Ishikawa (cell line): ENCODE results near the gene ABCB4.

Experiments used
- CEBPB ChIP-seq: IDR thresholded peaks from 2 replicates; pipeline ENCODE4 v1.6.1; 2012
- CREB1 ChIP-seq: IDR thresholded peaks from 2 replicates; pipeline ENCODE4 v1.6.1; 2012; ENCODE audit warnings: low read depth
- EGR1 ChIP-seq: IDR thresholded peaks from 2 replicates; pipeline ENCODE4 v1.6.1; 2012
- EP300 ChIP-seq: IDR thresholded peaks from 2 replicates; pipeline ENCODE4 v1.6.1; 2012; ENCODE audit warnings: borderline replicate concordance
- FOXM1 ChIP-seq: IDR thresholded peaks from 2 replicates; pipeline ENCODE4 v1.6.1; 2012; ENCODE audit warnings: low read depth, borderline replicate concordance
- NFIC ChIP-seq: IDR thresholded peaks from 2 replicates; pipeline ENCODE4 v1.6.1; 2012
- RAD21 ChIP-seq: IDR thresholded peaks from 2 replicates; pipeline ENCODE4 v1.6.1; 2012; ENCODE audit warnings: low read depth
- TAF1 ChIP-seq: IDR thresholded peaks from 2 replicates; pipeline ENCODE4 v1.6.1; 2012; ENCODE audit warnings: low read depth, mild to moderate bottlenecking
- TCF12 ChIP-seq: IDR thresholded peaks from 2 replicates; pipeline ENCODE4 v1.6.1; 2012; ENCODE audit warnings: low read depth
- TEAD4 ChIP-seq: IDR thresholded peaks from 2 replicates; pipeline ENCODE4 v1.6.1; 2012
- YY1 ChIP-seq: IDR thresholded peaks from 2 replicates; pipeline ENCODE4 v1.6.1; 2012; ENCODE audit warnings: low read depth
- ZBTB7A ChIP-seq: IDR thresholded peaks from 2 replicates; pipeline ENCODE4 v1.6.1; 2012; ENCODE audit warnings: low read depth
- TF ChIP-seq, protein P1 (sequence below): IDR thresholded peaks from 2 replicates; pipeline ENCODE4 v1.6.1; 2012; ENCODE audit warnings: low read depth, mild to moderate bottlenecking
- TF ChIP-seq, protein P2 (sequence below): IDR thresholded peaks from 2 replicates; pipeline ENCODE4 v1.6.1; 2012
- TF ChIP-seq, protein P3 (sequence below): IDR thresholded peaks from 2 replicates; pipeline ENCODE4 v1.6.1; 2012

The ABCB4 gene

DNA sequence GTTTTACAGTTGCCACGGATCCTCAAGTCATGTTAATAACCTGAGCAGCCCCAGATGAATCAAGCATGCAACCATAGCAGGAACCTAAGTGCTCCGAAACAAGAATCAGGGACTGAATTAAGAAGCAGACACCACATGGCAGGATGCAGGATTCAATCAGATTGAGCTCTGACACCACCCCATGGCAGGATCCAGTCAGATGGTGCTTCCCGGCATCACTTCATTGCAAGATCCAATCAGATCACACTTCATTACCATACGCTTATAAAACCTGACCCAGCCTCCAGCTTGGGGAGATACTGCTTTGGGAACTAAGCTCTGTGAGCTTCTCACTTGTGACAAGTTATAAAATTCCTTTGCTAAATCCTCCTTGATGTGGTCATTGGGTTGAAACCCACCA lies 55.3 kb downstream of the ABCB4 start:
- TF ChIP-seq EGR1, result no peak
- TF ChIP-seq FOXM1, result no peak
- TF ChIP-seq ZBTB7A, result no peak
- no peak for TF ChIP-seq CEBPB
- TF ChIP-seq EP300, result no peak
- TF ChIP-seq, protein P1, sequence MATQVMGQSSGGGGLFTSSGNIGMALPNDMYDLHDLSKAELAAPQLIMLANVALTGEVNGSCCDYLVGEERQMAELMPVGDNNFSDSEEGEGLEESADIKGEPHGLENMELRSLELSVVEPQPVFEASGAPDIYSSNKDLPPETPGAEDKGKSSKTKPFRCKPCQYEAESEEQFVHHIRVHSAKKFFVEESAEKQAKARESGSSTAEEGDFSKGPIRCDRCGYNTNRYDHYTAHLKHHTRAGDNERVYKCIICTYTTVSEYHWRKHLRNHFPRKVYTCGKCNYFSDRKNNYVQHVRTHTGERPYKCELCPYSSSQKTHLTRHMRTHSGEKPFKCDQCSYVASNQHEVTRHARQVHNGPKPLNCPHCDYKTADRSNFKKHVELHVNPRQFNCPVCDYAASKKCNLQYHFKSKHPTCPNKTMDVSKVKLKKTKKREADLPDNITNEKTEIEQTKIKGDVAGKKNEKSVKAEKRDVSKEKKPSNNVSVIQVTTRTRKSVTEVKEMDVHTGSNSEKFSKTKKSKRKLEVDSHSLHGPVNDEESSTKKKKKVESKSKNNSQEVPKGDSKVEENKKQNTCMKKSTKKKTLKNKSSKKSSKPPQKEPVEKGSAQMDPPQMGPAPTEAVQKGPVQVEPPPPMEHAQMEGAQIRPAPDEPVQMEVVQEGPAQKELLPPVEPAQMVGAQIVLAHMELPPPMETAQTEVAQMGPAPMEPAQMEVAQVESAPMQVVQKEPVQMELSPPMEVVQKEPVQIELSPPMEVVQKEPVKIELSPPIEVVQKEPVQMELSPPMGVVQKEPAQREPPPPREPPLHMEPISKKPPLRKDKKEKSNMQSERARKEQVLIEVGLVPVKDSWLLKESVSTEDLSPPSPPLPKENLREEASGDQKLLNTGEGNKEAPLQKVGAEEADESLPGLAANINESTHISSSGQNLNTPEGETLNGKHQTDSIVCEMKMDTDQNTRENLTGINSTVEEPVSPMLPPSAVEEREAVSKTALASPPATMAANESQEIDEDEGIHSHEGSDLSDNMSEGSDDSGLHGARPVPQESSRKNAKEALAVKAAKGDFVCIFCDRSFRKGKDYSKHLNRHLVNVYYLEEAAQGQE, result no peak
- TF ChIP-seq, protein P2, sequence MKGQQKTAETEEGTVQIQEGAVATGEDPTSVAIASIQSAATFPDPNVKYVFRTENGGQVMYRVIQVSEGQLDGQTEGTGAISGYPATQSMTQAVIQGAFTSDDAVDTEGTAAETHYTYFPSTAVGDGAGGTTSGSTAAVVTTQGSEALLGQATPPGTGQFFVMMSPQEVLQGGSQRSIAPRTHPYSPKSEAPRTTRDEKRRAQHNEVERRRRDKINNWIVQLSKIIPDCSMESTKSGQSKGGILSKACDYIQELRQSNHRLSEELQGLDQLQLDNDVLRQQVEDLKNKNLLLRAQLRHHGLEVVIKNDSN, result no peak
- no peak for TF ChIP-seq TEAD4
- no peak for TF ChIP-seq TCF12
- no peak for TF ChIP-seq CREB1
- no peak for TF ChIP-seq YY1
- TF ChIP-seq, protein P3, sequence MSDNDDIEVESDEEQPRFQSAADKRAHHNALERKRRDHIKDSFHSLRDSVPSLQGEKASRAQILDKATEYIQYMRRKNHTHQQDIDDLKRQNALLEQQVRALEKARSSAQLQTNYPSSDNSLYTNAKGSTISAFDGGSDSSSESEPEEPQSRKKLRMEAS, result no peak
- no peak for TF ChIP-seq NFIC
- TF ChIP-seq RAD21, result no peak
- TF ChIP-seq TAF1, result no peak

DNA sequence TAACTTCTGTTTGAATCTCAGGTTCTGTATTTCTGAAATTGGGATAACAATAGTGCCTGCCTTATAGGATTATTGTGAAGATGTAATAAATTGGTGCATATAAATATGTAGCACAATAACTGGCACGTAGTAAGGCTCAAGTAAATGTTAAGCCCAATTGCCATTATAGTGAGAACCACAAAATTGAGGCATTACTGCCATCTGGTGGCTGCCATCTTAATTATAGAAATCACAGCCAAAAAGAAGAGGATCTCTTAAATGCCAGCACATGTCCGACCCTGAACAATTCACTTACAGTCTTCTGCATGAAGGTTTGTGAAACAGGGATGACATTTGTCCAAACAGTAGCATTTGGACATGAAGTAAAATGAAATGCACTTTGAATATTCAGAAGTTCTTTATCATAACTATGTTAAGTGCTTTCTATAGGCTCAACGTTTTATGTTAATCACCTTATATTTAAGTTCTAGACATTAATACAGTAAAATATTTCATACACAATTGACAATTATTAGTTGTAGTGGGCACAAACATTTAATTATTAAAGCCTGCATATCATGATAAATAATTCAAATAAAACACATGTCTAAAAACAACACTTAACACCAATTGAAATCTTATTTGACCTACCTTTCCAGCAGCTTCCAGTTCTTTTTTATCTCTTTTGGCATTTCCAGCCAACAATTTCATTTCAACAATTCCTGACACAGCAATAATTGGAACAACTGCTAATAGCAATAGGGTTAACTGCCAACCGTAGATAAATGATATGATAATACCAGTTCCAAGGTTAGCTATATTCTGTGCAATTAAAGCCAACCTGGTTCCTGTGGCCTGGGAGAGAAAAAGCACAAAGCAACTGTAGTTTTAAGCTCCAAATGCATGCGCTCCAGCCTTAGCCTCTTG lies 58.5 kb downstream of the ABCB4 start:
- peak; percentile 90 for TF ChIP-seq RAD21
- TF ChIP-seq, protein P1, result no peak

DNA sequence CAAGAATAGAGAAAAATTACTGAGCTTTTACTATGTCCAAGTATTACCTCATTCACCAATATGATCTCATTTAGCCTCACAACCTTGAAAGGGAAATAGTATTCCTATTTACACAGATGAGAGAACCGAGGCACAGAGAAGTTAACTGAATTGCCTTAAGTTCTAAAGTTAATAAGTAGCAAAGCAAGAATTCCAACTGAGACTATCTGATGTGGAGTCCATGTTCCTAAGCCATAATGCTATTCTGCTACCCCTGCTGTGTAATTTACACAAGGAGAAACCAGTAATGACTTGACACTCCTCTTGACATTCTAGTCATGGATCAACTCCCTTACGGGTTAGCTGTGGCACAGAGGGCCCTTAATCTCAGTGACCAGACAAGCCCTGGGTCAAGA lies 60.7 kb downstream of the ABCB4 start:
- no peak for TF ChIP-seq RAD21
- TF ChIP-seq CEBPB, result no peak
- TF ChIP-seq TAF1, result no peak
- TF ChIP-seq, protein P1, result no peak
- TF ChIP-seq FOXM1, result no peak
- TF ChIP-seq, protein P3, result no peak
- no peak for TF ChIP-seq EGR1
- TF ChIP-seq TEAD4, result no peak
- no peak for TF ChIP-seq EP300

DNA sequence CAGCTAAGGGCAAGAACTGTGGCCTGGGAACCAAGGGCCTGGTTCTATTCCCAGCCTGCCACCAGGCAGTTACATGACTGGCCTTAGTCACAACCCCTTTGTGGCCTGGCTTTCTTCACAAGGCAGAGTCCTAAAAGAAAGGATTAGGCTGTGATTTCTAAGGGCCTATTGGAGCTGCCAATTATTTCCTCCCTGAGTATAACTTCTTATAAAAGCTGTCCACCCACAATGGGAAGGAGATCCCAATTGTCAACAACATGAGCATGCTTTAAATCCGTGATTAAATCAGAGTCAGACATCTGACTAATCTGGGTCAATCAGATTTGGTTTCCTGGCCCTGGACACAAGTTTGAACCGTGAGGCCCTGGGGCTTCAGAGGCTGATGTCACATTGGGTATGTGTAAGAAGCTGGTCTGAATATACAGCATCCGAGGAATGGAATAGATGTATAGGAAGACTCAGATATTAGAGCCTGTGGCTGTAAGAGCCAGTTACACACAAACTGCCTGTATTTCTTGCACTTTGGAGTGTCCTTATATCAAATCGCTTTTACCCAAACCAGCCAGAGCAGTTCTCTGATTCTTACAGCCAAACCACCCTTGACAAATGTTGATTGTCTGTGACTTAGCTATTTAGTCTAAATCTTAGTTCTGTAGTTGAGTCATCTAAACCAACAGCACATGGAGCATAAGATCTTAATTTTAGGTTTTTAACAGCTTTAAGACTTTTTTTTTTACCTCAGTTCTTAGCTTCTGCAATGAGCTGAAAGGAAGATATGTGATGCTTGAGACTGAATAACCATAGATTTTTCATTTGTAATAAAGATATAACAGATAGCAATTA lies 61.3 kb downstream of the ABCB4 start:
- TF ChIP-seq TAF1 (no peak), TCF12 (no peak), RAD21 (no peak), EP300 (no peak), CEBPB (no peak), FOXM1 (no peak), YY1 (no peak), ZBTB7A (no peak), NFIC (no peak), EGR1 (no peak), TEAD4 (no peak), CREB1 (no peak)
- TF ChIP-seq, protein P3, result no peak
- TF ChIP-seq, protein P1, result no peak
- TF ChIP-seq, protein P2, result no peak
